Lower lobe of right lung (tissue), 2 donors: ENCODE results near the gene ATP2C2. TPM values are rescaled to one million over a fixed set of nuclear protein-coding genes. Genes with fewer than 3 reads are reported as not detected.

Source experiments
- ATAC-seq, 2 donors: fragments of 200-7000 bp; cut with Tn5 transposase; one replicate each; pipeline ENCODE4 v1.9.1; 2020 to 2022; ENCODE audit warnings: mild to moderate bottlenecking in 2 of 2, moderate library complexity in 2 of 2
- DNase-seq: peaks from one replicate; pipeline ENCODE4 v3.0.0-alpha.2; 2020
- H3K27ac ChIP-seq: fragments of 200-600 bp; one replicate; pipeline ENCODE4 v1.8.0; 2022
- H3K27me3 ChIP-seq: fragments of 200-600 bp; one replicate; pipeline ENCODE4 v1.8.0; 2022; ENCODE audit warnings: low read depth
- H3K36me3 ChIP-seq: fragments of 200-600 bp; one replicate; pipeline ENCODE4 v1.8.0; 2022; ENCODE audit warnings: mild to moderate bottlenecking
- H3K4me1 ChIP-seq: fragments of 200-600 bp; one replicate; pipeline ENCODE4 v1.8.0; 2022
- H3K4me3 ChIP-seq: fragments of 200-600 bp; one replicate; pipeline ENCODE4 v1.8.0; 2022; ENCODE audit warnings: mild to moderate bottlenecking
- H3K9me3 ChIP-seq: fragments of 200-600 bp; one replicate; pipeline ENCODE4 v1.8.0; 2022
- CTCF ChIP-seq: fragments of 200-600 bp; IDR thresholded peaks from one replicate; pipeline ENCODE4 v1.8.0; 2022; ENCODE audit warnings: antibody characterized with exemption, mild to moderate bottlenecking
- intact Hi-C: fragments of 100-400 bp; cut with DNase I; formaldehyde crosslinking; loops from one replicate; pipeline ENCODE4 v1.11.0; 2022
- total RNA-seq: library from RNA; stranded (reverse); fragmentation: NEBNext Ultra II Directional; extraction: Animal tissue kit (Norgen Biotek cat#: 25700); gene quantifications from one replicate; pipeline ENCODE4 v1.2.1, GENCODE V29; 2021
- donor health status: DM: no; HTN: yes; CAD: no; lungs with severe emphysema.

The ATP2C2 gene
- total RNA-seq, 1 donor from 2014 or later: 56.2 TPM

GRCh38 chr16:84373907-84374489, 5.7 kb downstream of the ATP2C2 start:
- no peak for TF ChIP-seq CTCF
- H3K4me1 ChIP-seq: no peaks in the 10 kb centered on the region
- no peak for DNase-seq
- no peaks in the 10 kb centered on the region for H3K36me3 ChIP-seq
- peaks cover 17% of the 10 kb centered on the region for H3K27me3 ChIP-seq
- H3K27ac ChIP-seq: no peak overlapping the region
- intact Hi-C loops: no loop called here
- peak in 1 of 2 donors; percentile 68 for ATAC-seq
- no peaks in the 10 kb centered on the region for H3K9me3 ChIP-seq
- H3K4me3 ChIP-seq: no peak overlapping the region

GRCh38 chr16:84378099-84378498, 9.8 kb downstream of the ATP2C2 start:
- intact Hi-C loops: no loop called here
- Histone ChIP-seq H3K4me1 (peaks cover 10% of the 10 kb centered on the region), H3K27me3 (no peaks in the 10 kb centered on the region), H3K4me3 (no peak overlapping the region), H3K36me3 (no peaks in the 10 kb centered on the region), H3K27ac (no peak overlapping the region), H3K9me3 (no peaks in the 10 kb centered on the region)
- ATAC-seq (no peak), DNase-seq (no peak)
- no peak for TF ChIP-seq CTCF

- ATAC-seq: peak; percentile 21 to 28
- H3K27me3 ChIP-seq: no peaks in the 10 kb centered on the region
- DNase-seq: no peak
- no peaks in the 10 kb centered on the region for H3K9me3 ChIP-seq
- H3K36me3 ChIP-seq: no peaks in the 10 kb centered on the region
- TF ChIP-seq CTCF: no peak
- H3K27ac ChIP-seq: no peak overlapping the region
- peaks cover 10% of the 10 kb centered on the region for H3K4me1 ChIP-seq
- intact Hi-C loops: no loop called here
- no peak overlapping the region for H3K4me3 ChIP-seq
Measured at GRCh38 chr16:84378567-84378966, 10.2 kb downstream of the ATP2C2 start.

GRCh38 chr16:84379008-84379708, 10.8 kb downstream of the ATP2C2 start:
- peak; percentile 67 to 71 for ATAC-seq
- intact Hi-C loops: no loop called here
- Histone ChIP-seq H3K36me3 (no peaks in the 10 kb centered on the region), H3K27ac (no peak overlapping the region), H3K27me3 (no peaks in the 10 kb centered on the region), H3K4me3 (no peak overlapping the region), H3K9me3 (no peaks in the 10 kb centered on the region), H3K4me1 (peaks cover 10% of the 10 kb centered on the region)
- no peak for TF ChIP-seq CTCF
- DNase-seq: peak; percentile 71

GRCh38 chr16:84379709-84380362, 11.5 kb downstream of the ATP2C2 start:
- Histone ChIP-seq H3K9me3 (no peaks in the 10 kb centered on the region), H3K36me3 (no peaks in the 10 kb centered on the region), H3K27me3 (no peaks in the 10 kb centered on the region), H3K4me3 (no peak overlapping the region), H3K27ac (peak overlapping the region; percentile 2), H3K4me1 (peaks cover 10% of the 10 kb centered on the region)
- ATAC-seq (peak; percentile 75 to 81), DNase-seq (no peak)
- no peak for TF ChIP-seq CTCF
- intact Hi-C loops: no loop called here
